Astrocyte (in vitro differentiated cells and primary cell): ENCODE results near the gene GAS2.

Experiments
- CTCF ChIP-seq: IDR thresholded peaks from 2 replicates; pipeline ENCODE4 v1.5.1; 2011; ENCODE audit warnings: low read depth, mild to moderate bottlenecking, inconsistent platforms, low read length, moderate library complexity; ENCODE audit not compliant: insufficient read depth
- EZH2 ChIP-seq: IDR thresholded peaks from 2 replicates; pipeline ENCODE4 v1.6.1; 2012; ENCODE audit warnings: mild to moderate bottlenecking, low read length, inconsistent platforms; ENCODE audit not compliant: insufficient read depth

- no peak for TF ChIP-seq CTCF
- no peak for TF ChIP-seq EZH2
Measured at GRCh38 chr11:22715971-22716370, 49.6 kb downstream of the GAS2 start.
